NT2/D1 (cell line): ENCODE results near the gene KRTAP3-1.
"Not testable (repeated sequence)": the region's sequence is repeated elsewhere in the genome, so short reads cannot be mapped to it uniquely, and the experiment has no call there.

Experiments used
- YY1 ChIP-seq: IDR thresholded peaks from 2 replicates; pipeline ENCODE4 v1.6.1; 2011; ENCODE audit not compliant: insufficient read length, insufficient read depth
- ZNF274 ChIP-seq: IDR thresholded peaks from 2 replicates; pipeline ENCODE4 v1.6.1; 2011; ENCODE audit warnings: mild to moderate bottlenecking, low read depth, low read length

- TF ChIP-seq ZNF274, YY1: not testable (repeated sequence)
Measured at GRCh38 chr17:41055130-41055529, 46.2 kb upstream of the KRTAP3-1 start, which contains the start of gene KRTAP2-2.
